DND-41 (cell line): ENCODE data around the gene CXCL16.

ENCODE experiments used
- ATAC-seq: fragments of 200-7000 bp; cut with Tn5 transposase; 3 replicates; pipeline ENCODE4 v1.9.1; 2021; ENCODE audit warnings: low read depth; ENCODE audit not compliant: insufficient read depth
- DNase-seq: peaks from one replicate; pipeline ENCODE4 v3.0.0-alpha.2; 2020
- H2AFZ ChIP-seq: 2 replicates; pipeline ENCODE4 v1.6.0; 2012; ENCODE audit warnings: low read depth, low read length
- H3K27ac ChIP-seq: 2 replicates; pipeline ENCODE4 v1.5.1; 2012; ENCODE audit warnings: low read length, inconsistent platforms
- H3K27me3 ChIP-seq: fragments of 200-600 bp; sonication (generic); 2 replicates; pipeline ENCODE4 v1.6.0; 2012; ENCODE audit warnings: low read length, mild to moderate bottlenecking, inconsistent platforms; ENCODE audit not compliant: insufficient read depth, poor library complexity
- H3K36me3 ChIP-seq: 2 replicates; pipeline ENCODE4 v1.5.1; 2012; ENCODE audit warnings: low read length, inconsistent platforms; ENCODE audit not compliant: insufficient read depth
- H3K4me1 ChIP-seq: 2 replicates; pipeline ENCODE4 v1.5.1; 2012; ENCODE audit warnings: mild to moderate bottlenecking, low read length; ENCODE audit not compliant: insufficient read depth
- H3K4me2 ChIP-seq: 2 replicates; pipeline ENCODE4 v1.6.0; 2012; ENCODE audit warnings: mild to moderate bottlenecking, moderate library complexity, low read length, inconsistent platforms; ENCODE audit not compliant: insufficient read depth
- H3K4me3 ChIP-seq, 2 experiments: fragments of 200-600 bp in 1 of 2; shearing (Covaris generic) in 1 of 2; 2 replicates each; pipeline ENCODE4 v1.5.1; 2012 to 2016; ENCODE audit warnings: inconsistent platforms in 2 of 2, low read length in 2 of 2, mild to moderate bottlenecking in 2 of 2, low read depth in 1 of 2, moderate library complexity in 1 of 2
- H3K79me2 ChIP-seq: 2 replicates; pipeline ENCODE4 v1.6.0; 2012; ENCODE audit warnings: low read length, inconsistent platforms; ENCODE audit not compliant: insufficient read depth
- H3K9ac ChIP-seq: 2 replicates; pipeline ENCODE4 v1.6.0; 2012; ENCODE audit warnings: low read depth, mild to moderate bottlenecking, inconsistent platforms, low read length, moderate library complexity
- H3K9me3 ChIP-seq: 2 replicates; pipeline ENCODE4 v1.5.1; 2012; ENCODE audit warnings: low read length, moderate library complexity, mild to moderate bottlenecking, inconsistent platforms; ENCODE audit not compliant: insufficient read depth, severe bottlenecking
- H4K20me1 ChIP-seq: 2 replicates; pipeline ENCODE4 v1.6.0; 2012; ENCODE audit warnings: low read length; ENCODE audit not compliant: insufficient read depth
- CTCF ChIP-seq: IDR thresholded peaks from 2 replicates; pipeline ENCODE4 v1.5.1; 2012; ENCODE audit warnings: borderline replicate concordance, low read length, moderate library complexity, mild to moderate bottlenecking; ENCODE audit not compliant: poor library complexity, severe bottlenecking; ENCODE audit errors: extremely low read depth
- EZH2 ChIP-seq: IDR thresholded peaks from 3 replicates; pipeline ENCODE4 v1.6.1; 2012; ENCODE audit warnings: borderline replicate concordance, low read depth, mild to moderate bottlenecking, moderate library complexity, low read length, inconsistent platforms; ENCODE audit not compliant: severe bottlenecking

Gene CXCL16

GRCh38 chr17:4721203-4722135 lies 18.3 kb downstream of the CXCL16 start:
- no peak overlapping the region for H2AFZ ChIP-seq
- H3K27ac ChIP-seq = no peak overlapping the region
- TF ChIP-seq EZH2 = no peak
- no peak for TF ChIP-seq CTCF
- no peaks in the 10 kb centered on the region for H3K4me1 ChIP-seq
- ATAC-seq (peak; percentile 34; the same call in 2 of the 3 replicates), DNase-seq (no peak)
- H3K9ac ChIP-seq = no peak overlapping the region
- peaks cover 8% of the 10 kb centered on the region; the same call in 1 of the 2 replicates for H4K20me1 ChIP-seq
- H3K36me3 ChIP-seq = peaks cover 43% of the 10 kb centered on the region
- no peak overlapping the region for H3K4me3 ChIP-seq
- no peaks in the 10 kb centered on the region for H3K9me3 ChIP-seq
- no peaks in the 10 kb centered on the region for H3K27me3 ChIP-seq
- H3K79me2 ChIP-seq = no peaks in the 10 kb centered on the region
- H3K4me2 ChIP-seq = no peak overlapping the region

GRCh38 chr17:4720787-4721186 lies 18.9 kb downstream of the CXCL16 start:
- Histone ChIP-seq H3K79me2 (peaks cover under 1% of the 10 kb centered on the region; the same call in 1 of the 2 replicates), H3K9me3 (no peaks in the 10 kb centered on the region), H3K9ac (no peak overlapping the region), H3K4me1 (peaks cover under 1% of the 10 kb centered on the region; the same call in 1 of the 2 replicates), H3K27me3 (no peaks in the 10 kb centered on the region), H3K27ac (no peak overlapping the region), H3K36me3 (peaks cover 50% of the 10 kb centered on the region), H3K4me3 (no peak overlapping the region), H3K4me2 (no peak overlapping the region), H4K20me1 (peaks cover 8% of the 10 kb centered on the region; the same call in 1 of the 2 replicates), H2AFZ (no peak overlapping the region)
- DNase-seq (no peak), ATAC-seq (no peak)
- TF ChIP-seq EZH2 = no peak
- no peak for TF ChIP-seq CTCF

GRCh38 chr17:4719684-4720221 lies 20.0 kb downstream of the CXCL16 start:
- TF ChIP-seq CTCF (no peak), EZH2 (no peak)
- H4K20me1 ChIP-seq = peaks cover 18% of the 10 kb centered on the region
- H3K4me1 ChIP-seq = peaks cover 11% of the 10 kb centered on the region
- peaks cover 58% of the 10 kb centered on the region for H3K36me3 ChIP-seq
- no peak overlapping the region for H3K27ac ChIP-seq
- no peaks in the 10 kb centered on the region for H3K9me3 ChIP-seq
- no peak overlapping the region for H2AFZ ChIP-seq
- H3K27me3 ChIP-seq = no peaks in the 10 kb centered on the region
- no peak overlapping the region for H3K4me3 ChIP-seq
- H3K4me2 ChIP-seq = no peak overlapping the region
- ATAC-seq = no peak
- peaks cover 10% of the 10 kb centered on the region for H3K79me2 ChIP-seq
- DNase-seq = no peak
- no peak overlapping the region for H3K9ac ChIP-seq
